Frontal cortex (tissue), 1 donor: ENCODE measurements around the gene CCNB1. TPM values are rescaled to one million over a fixed set of nuclear protein-coding genes. Genes with fewer than 3 reads are reported as not detected.

ENCODE experiments used
- small RNA-seq: library from RNA; depleted of rRNA; stranded (forward); fragments of <200 nt; gene quantifications from one replicate; pipeline ENCODE3, GENCODE V24; 2014
- total RNA-seq: library from RNA; depleted of rRNA; stranded (reverse); fragments of >200 nt; gene quantifications from one replicate; pipeline ENCODE4 v1.2.3, GENCODE V29; 2014

Gene CCNB1
- total RNA-seq, 1 donor from 2014 or later: 26.5 TPM

Small RNAs within 50 kb of the gene (small RNA-seq; reads per million reads assigned to genes)
- not detected for gene SNORA50D

Other genes with a start within 250 kb of the CCNB1 start
- gene SLC30A5, start 73.1 kb upstream of the CCNB1 start, total RNA-seq: 66.0 TPM
- gene CENPH, start 22.4 kb downstream of the CCNB1 start, total RNA-seq: 17.1 TPM
- 51.8 TPM for gene CDK7, start 67.7 kb downstream of the CCNB1 start, total RNA-seq
- 6.1 TPM for gene CCDC125, start 165.7 kb downstream of the CCNB1 start, total RNA-seq
- gene AK6, start 202.4 kb downstream of the CCNB1 start, total RNA-seq: 12.6 TPM
- 103 TPM for gene TAF9, start 202.4 kb downstream of the CCNB1 start, total RNA-seq
- 37.9 TPM for gene RAD17, start 202.7 kb downstream of the CCNB1 start, total RNA-seq
- 0.41 TPM for gene MARVELD2, start 248.0 kb downstream of the CCNB1 start, total RNA-seq